GM21529 (cell line): Measurements from ENCODE around the gene DACH1.

ENCODE experiments used
- ATAC-seq: cut with Tn5 transposase; IDR thresholded peaks from one replicate; pipeline ENCODE4 v1.9.1; 2021; ENCODE audit not compliant: unreplicated experiment

DACH1 gene

GRCh38 chr13:71632206-71632605 lies 234.8 kb downstream of the DACH1 start:
- ATAC-seq = no peak

- ATAC-seq = no peak
Measured at GRCh38 chr13:71629167-71629566, 237.8 kb downstream of the DACH1 start.

GRCh38 chr13:71626421-71627117 lies 240.4 kb downstream of the DACH1 start:
- no peak for ATAC-seq

- ATAC-seq = no peak
Measured at GRCh38 chr13:71625694-71626093, 241.3 kb downstream of the DACH1 start.

GRCh38 chr13:71624653-71625600 lies 242.1 kb downstream of the DACH1 start:
- no peak for ATAC-seq

GRCh38 chr13:71621174-71622124 lies 245.6 kb downstream of the DACH1 start:
- no peak for ATAC-seq

GRCh38 chr13:71619096-71619495 lies 247.9 kb downstream of the DACH1 start:
- ATAC-seq = no peak

GRCh38 chr13:71618159-71618558 lies 248.8 kb downstream of the DACH1 start:
- no peak for ATAC-seq

- no peak for ATAC-seq
Measured at GRCh38 chr13:71617265-71617664, 249.7 kb downstream of the DACH1 start.

GRCh38 chr13:71613066-71613745 lies 253.8 kb downstream of the DACH1 start:
- no peak for ATAC-seq

- no peak for ATAC-seq
Measured at GRCh38 chr13:71611292-71611691, 255.7 kb downstream of the DACH1 start.

- no peak for ATAC-seq
Measured at GRCh38 chr13:71610876-71611275, 256.1 kb downstream of the DACH1 start.

- ATAC-seq = no peak
Measured at GRCh38 chr13:71609271-71609670, 257.7 kb downstream of the DACH1 start.

- ATAC-seq = no peak
Measured at GRCh38 chr13:71607575-71607974, 259.4 kb downstream of the DACH1 start.

- no peak for ATAC-seq
Measured at GRCh38 chr13:71606818-71607217, 260.2 kb downstream of the DACH1 start.

- no peak for ATAC-seq
Measured at GRCh38 chr13:71605744-71606143, 261.3 kb downstream of the DACH1 start.

GRCh38 chr13:71603255-71603654 lies 263.7 kb downstream of the DACH1 start:
- no peak for ATAC-seq

GRCh38 chr13:71602344-71602743 lies 264.7 kb downstream of the DACH1 start:
- no peak for ATAC-seq

- no peak for ATAC-seq
Measured at GRCh38 chr13:71597150-71597549, 269.9 kb downstream of the DACH1 start.

- ATAC-seq = no peak
Measured at GRCh38 chr13:71596116-71596515, 270.9 kb downstream of the DACH1 start.
